ENCODE data around the gene SPEF2.

The SPEF2 gene

DNA sequence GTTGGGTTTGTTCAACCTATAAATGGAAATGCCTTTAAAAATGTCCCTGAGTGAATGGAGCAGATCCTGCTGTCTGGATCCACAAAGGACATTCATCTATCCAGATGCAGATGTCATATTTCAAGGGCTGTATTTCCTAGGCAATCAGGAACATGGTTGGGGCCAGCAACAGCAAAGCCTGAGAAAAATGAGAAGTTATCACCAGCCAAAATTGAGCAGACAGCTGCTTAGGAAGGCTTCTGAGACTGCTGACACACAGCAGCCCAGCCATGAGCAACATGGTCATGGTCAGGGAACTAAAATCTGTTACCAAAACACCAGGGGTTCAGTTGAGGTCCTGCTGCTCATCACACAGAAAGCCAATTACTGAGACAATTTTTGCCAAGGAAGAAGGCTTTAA, 229.8 kb downstream of the SPEF2 start:
- POLR2A ChIA-PET = no interaction called here
- no peak for DNase-seq (ENCODE audit: low read depth, low spot score)
- no peak overlapping the region for H3K4me3 ChIP-seq (ENCODE audit: low read depth, low read length)
- TF ChIP-seq, protein P1, sequence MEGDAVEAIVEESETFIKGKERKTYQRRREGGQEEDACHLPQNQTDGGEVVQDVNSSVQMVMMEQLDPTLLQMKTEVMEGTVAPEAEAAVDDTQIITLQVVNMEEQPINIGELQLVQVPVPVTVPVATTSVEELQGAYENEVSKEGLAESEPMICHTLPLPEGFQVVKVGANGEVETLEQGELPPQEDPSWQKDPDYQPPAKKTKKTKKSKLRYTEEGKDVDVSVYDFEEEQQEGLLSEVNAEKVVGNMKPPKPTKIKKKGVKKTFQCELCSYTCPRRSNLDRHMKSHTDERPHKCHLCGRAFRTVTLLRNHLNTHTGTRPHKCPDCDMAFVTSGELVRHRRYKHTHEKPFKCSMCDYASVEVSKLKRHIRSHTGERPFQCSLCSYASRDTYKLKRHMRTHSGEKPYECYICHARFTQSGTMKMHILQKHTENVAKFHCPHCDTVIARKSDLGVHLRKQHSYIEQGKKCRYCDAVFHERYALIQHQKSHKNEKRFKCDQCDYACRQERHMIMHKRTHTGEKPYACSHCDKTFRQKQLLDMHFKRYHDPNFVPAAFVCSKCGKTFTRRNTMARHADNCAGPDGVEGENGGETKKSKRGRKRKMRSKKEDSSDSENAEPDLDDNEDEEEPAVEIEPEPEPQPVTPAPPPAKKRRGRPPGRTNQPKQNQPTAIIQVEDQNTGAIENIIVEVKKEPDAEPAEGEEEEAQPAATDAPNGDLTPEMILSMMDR (IDR thresholded peaks at IDR 0.05; ENCODE audit: insufficient read depth, low read length, missing control alignments) = no peak
- CTCF ChIA-PET = no interaction called here

DNA sequence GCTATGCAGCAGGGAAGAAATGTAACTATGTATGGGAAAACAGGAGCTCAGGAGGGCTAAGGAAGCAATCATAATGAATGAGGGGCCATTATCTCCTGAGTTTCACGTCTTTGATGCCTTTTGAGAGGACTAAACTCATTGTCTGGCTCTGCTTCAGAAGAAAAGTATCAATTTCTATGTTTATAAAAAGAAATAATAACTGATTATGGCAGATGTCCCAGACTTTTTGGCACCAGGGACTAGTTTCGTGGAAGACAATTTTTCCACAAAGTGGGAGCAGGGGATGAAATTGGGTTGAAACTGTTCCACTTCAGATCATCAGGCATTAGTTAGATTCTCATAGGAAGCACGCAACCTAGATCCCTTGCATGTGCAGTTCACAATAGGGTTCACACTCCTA, 230.3 kb downstream of the SPEF2 start:
- H3K4me3 ChIP-seq (ENCODE audit: low read depth, low read length) = no peak overlapping the region
- ChIA-PET CTCF (no interaction called here), POLR2A (no interaction called here)
- DNase-seq (ENCODE audit: low read depth, low spot score) = no peak
- TF ChIP-seq, protein P1 (IDR thresholded peaks at IDR 0.05; ENCODE audit: insufficient read depth, low read length, missing control alignments) = no peak

DNA sequence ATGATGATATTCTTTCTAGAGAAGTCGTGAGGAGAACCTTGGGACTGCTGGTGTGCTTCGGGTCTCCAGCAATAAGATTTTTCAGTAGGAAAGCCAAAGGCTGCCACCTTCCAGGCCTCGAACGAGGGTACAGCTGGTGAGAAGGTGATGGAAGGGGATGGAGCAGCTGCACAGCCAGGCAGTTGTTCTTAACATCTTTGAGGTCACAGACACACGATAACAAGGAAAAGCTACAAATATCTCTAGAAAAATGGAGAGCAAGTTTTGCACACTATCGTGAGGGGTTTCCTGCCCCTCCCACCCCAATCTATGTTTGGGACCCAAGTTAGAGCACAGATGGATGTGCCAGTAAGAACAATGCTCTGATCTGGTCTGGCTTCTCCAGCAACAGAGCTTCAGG, 232.2 kb downstream of the SPEF2 start:
- POLR2A ChIA-PET = no interaction called here
- TF ChIP-seq, protein P1 (IDR thresholded peaks at IDR 0.05; ENCODE audit: insufficient read depth, low read length, missing control alignments) = no peak
- no peak overlapping the region for H3K4me3 ChIP-seq (ENCODE audit: low read depth, low read length)
- CTCF ChIA-PET = interaction anchor here (1.4 kb wide), 1 partner anchor 71 kb away, joined by 3 read pairs; no protein-coding TSS in a partner anchor
- DNase-seq (ENCODE audit: low read depth, low spot score) = no peak

DNA sequence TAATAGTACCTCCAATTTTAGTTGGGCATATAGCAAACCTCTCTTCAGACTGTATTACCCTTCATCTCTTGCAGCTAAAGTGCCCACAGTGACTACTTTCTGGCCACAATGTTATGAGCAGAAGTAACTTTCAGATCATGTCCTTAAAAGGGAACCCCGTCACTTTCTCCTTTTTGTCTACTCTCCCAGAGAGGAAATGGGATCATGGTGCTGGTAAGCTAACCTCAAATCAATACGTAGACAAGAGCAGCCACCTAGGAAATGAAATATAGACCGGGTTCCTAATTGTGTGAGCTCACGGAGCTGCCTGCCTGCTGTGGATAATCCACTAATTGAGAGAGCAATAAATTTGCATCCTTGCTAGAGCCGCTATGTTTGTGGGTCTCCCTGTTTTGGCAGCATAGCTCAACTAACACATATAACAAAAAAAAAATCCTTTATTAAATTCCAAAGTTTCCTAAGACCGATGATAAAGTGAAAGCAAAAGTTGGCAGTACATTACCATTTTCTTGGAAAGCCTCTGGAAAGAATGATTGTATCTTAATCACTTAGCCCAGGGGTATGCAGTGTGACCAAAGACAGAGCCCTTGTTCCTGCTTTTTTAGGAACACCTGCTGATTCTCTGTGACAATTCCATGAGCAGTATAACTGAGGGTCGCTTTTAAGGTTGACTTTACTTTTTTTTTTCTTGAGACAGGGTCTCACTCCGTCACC, 233.5 kb downstream of the SPEF2 start:
- CTCF ChIA-PET = interaction anchor here (1.0 to 1.4 kb wide), 2 partner anchors 74 to 76 kb away, joined by 3 read pairs; no protein-coding TSS in a partner anchor
- 0 out of 2 replicates have a peak overlapping the region, but pooled peaks have one; percentile 13 for H3K4me3 ChIP-seq (ENCODE audit: low read depth, low read length)
- POLR2A ChIA-PET = interaction anchor here (0.9 kb wide), 1 partner anchor 9 kb away, joined by 3 read pairs; no protein-coding TSS in a partner anchor
- no peak for DNase-seq (ENCODE audit: low read depth, low spot score)
- TF ChIP-seq, protein P1 (IDR thresholded peaks at IDR 0.05; ENCODE audit: insufficient read depth, low read length, missing control alignments) = no peak

DNA sequence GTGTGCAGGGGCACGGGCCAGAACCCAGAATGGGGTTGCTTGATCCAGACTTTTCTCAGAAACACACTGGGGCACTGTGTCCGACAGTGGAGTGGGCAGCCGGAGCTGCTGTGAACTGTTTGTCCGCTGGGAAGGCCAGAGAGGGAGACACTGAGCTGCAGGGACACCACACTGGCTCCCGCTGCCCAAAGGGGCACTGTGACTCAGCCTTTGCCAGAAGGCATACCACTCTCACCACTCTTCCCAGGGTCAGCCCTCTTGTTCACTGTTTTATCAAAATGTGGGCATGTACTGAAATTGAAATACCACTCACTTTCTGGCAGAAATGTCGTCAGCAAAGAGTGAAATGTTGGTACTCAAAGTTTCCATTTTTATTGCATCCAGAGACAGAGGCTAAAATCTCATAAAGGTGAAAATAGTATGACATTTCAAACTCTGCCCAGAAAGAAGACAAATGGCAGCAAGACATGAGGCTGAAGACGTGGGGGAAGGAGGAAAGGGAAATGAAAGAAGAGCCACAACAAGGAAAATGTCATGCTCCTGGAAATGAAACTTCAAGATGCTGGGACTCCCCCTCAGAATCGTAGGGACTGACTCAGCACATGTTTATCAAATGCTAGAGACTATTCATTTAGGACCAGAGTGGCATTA, 234.5 kb downstream of the SPEF2 start:
- TF ChIP-seq, protein P1 (IDR thresholded peaks at IDR 0.05; ENCODE audit: insufficient read depth, low read length, missing control alignments) = no peak
- CTCF ChIA-PET = interaction anchor here (2.9 kb wide), 1 partner anchor 75 kb away, joined by 7 read pairs; no protein-coding TSS in a partner anchor
- no peak for DNase-seq (ENCODE audit: low read depth, low spot score)
- POLR2A ChIA-PET = no interaction called here
- no peak overlapping the region for H3K4me3 ChIP-seq (ENCODE audit: low read depth, low read length)

DNA sequence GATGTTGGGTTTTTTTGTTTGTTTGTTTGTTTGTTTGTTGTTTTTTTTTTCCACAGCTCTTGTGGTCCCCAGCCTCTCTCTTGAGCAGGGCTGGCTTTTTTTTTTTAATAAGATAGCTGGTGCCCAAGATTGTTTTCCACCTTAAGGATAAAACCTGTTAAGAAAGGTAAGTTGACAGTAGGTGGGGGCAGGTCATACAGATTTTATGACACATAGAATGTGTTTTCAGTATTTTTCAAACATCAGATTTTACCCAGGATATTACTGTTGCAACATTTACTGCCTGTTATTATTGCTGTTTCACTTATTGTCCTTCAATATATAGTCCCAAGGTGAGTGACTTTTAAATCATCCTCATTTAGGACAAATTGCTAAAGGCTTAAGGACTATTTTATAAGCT, 235.1 kb downstream of the SPEF2 start:
- no peak for DNase-seq (ENCODE audit: low read depth, low spot score)
- CTCF ChIA-PET = interaction anchor here (2.9 kb wide), 1 partner anchor 75 kb away, joined by 7 read pairs; no protein-coding TSS in a partner anchor

More for the DNA sequence above, 235.1 kb downstream of the SPEF2 start:
- POLR2A ChIA-PET = no interaction called here
- H3K4me3 ChIP-seq (ENCODE audit: low read depth, low read length) = no peak overlapping the region
- TF ChIP-seq, protein P1 (IDR thresholded peaks at IDR 0.05; ENCODE audit: insufficient read depth, low read length, missing control alignments) = no peak
